DOHH2 (cell line): ENCODE data around the gene PTPN3.

ENCODE experiments used
- CTCF ChIP-seq: fragments of 200-600 bp; sonication (generic); IDR thresholded peaks from one replicate; pipeline ENCODE4 v1.5.1; 2014; ENCODE audit warnings: antibody characterized with exemption, mild to moderate bottlenecking, low read depth, low read length; ENCODE audit not compliant: poor library complexity, severe bottlenecking
- EZH2phosphoT487 ChIP-seq: fragments of 200-600 bp; sonication (generic); IDR thresholded peaks from 2 replicates; pipeline ENCODE4 v1.6.1; 2017; ENCODE audit warnings: borderline replicate concordance, mild to moderate bottlenecking, antibody characterized with exemption, low read length, moderate library complexity, mixed read lengths

GRCh38 chr9:109496218-109496617 lies 1.9 kb downstream of the PTPN3 start:
- no peak for TF ChIP-seq CTCF
- no peak for TF ChIP-seq EZH2phosphoT487
